Posterior cingulate gyrus (tissue), 11 donors: Measurements from ENCODE around the gene FAM78A.

Experiments
- DNase-seq, 10 donors: peaks; one replicate each; pipeline versions ENCODE4 v3.0.0 to v3.0.0-alpha.2; 2020 to 2021; ENCODE audit warnings: mixed read lengths in 3 of 10
- intact Hi-C: fragments of 100-400 bp; cut with DNase I; formaldehyde crosslinking; loops from one replicate; pipeline ENCODE4 v1.15.1; 2023

The FAM78A gene, protein sequence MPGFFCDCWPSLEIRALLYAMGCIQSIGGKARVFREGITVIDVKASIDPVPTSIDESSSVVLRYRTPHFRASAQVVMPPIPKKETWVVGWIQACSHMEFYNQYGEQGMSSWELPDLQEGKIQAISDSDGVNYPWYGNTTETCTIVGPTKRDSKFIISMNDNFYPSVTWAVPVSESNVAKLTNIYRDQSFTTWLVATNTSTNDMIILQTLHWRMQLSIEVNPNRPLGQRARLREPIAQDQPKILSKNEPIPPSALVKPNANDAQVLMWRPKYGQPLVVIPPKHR

GRCh38 chr9:131276094-131276888 lies at the start of gene FAM78A:
TSS of gene FAM78A (minus strand) at chr9:131276510. CDS start at chr9:131276179, 331 bp downstream.
- peak in 4 of 10 donors; percentile 44 to 91 (median 70) for DNase-seq
- intact Hi-C loops: loop anchor here (5.0 kb wide), 1 partner anchor 434 kb away; no protein-coding TSS in a partner anchor

- intact Hi-C loops: no loop called here
- peak in 4 of 10 donors; percentile 11 to 75 (median 50) for DNase-seq
These were observed 48.7 kb upstream of the FAM78A start for GRCh38 chr9:131324736-131325679.

DNA sequence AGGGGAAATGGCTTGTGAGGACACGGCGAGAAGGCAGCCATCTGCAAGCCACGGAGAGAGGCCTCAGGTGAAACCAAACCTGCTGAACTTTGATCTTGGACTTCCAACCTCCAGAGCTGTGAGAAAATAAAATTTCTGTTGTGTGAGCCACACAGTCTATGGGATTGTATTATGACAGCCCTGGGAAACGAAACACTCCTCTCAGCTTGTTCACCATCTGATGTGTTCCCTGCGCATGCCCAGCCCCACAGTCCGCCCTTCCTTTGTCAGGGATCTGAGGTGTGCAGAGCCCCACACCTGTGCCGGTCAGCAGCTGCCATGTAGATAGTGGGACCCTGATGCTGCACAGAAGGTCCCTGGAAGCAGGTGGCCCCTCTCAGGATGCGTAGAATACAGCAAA lies 47.3 kb upstream of the FAM78A start:
- peak in 2 of 10 donors; percentile 22 to 24 for DNase-seq
- intact Hi-C loops: no loop called here

- intact Hi-C loops: no loop called here
- DNase-seq: peak in 4 of 10 donors; percentile 20 to 74 (median 51)
These were observed 43.8 kb upstream of the FAM78A start for GRCh38 chr9:131320031-131320685.

GRCh38 chr9:131319486-131319885 lies 43.2 kb upstream of the FAM78A start:
- DNase-seq: peak in 4 of 10 donors; percentile 21 to 72 (median 45)
- intact Hi-C loops: no loop called here

DNA sequence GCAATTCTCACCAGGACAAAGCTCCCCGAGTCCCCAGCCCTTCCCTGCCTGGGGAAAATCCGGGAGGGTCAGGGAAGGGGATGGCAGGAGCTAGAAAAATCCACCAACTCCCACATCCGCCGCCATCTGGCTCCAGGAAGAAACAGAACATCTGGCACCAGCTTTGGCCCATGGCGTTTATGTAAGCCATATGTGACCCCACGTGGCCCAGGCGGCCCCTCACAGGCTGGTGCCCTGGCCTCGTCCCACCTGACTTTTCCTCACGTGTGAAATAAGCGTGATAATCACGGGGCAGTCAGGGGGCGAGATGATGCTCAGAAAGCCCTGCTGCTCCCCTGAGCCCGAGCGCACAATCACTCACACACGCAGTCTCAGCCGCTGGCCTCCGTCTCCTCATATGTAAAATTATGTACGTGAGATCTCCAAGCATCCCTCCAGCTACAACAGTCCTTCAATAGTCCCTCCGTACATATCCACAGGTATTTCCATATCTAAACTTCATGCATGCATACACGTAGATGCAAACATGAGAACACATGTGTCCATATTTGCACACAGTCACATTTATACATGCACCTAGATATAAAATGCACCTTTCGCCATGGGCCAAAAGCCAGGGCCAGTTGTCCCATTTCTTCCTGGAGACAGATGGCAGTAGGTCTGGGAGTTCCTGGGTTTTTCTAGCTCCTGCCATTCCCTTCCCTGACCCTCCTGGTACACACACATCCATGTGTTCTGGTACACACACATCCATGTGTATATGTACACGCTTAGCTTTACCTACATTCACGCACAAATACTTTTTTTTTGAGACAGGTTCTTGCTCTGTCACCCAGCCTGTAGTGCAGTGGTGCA lies 42.1 kb upstream of the FAM78A start:
- DNase-seq: peak in 3 of 10 donors; percentile 58 to 75 (median 60)
- intact Hi-C loops: no loop called here

GRCh38 chr9:131312822-131313770 lies 36.8 kb upstream of the FAM78A start:
- peak in 4 of 10 donors; percentile 38 to 89 (median 85) for DNase-seq
- intact Hi-C loops: no loop called here

DNA sequence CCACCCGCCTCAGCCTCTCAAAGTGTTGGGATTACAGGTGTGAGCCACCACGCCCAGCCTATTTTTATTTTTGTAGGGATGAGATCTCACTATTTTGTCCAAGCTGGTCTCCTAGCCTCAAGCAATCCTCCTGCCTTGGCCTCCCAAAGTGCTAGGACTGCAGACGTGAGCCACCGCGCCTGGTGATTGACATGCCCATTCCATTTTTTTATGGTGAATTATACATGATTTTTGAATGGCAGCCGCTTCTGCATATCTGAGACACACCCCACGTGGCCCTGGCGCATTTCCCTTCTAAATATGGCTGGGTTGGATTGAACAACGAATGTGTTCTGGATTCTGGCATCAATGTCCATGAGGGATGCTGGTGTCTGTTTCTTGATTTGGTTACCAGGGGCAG lies 35.9 kb upstream of the FAM78A start:
- intact Hi-C loops: no loop called here
- DNase-seq: no peak

DNA sequence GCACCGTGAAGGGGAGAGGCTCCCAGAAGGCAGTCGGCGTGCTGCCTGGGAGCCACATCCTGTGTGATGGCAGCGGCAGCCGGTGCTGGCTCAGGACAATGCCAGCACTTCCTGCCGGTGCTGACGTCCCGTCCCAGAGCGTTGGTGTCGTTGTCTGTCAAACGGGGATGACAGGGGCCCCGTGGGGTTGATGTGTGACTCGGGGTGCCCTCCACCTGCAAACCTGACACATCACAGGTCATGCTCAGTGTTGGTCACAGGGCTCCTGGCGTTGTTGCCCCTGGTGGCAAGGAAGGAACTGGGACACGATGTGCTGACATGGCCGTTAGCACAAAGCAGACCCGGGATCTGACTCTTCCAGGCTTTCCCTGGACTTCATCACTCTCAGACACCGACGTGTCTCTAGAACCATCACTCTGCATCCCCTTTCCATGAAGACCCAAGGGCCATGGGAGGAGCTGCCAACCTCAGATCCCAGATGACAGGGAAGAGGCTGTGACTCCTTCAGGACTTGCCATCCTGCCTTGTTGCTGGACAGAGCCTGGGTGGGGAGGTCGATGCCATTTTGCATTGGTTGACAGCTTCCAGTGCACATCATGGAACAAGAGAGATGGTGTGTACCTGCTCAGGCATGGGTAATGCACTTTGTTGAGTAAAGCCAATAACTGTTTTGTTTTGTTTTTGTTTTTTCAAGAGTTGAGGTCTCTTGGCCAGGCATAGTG lies 34.7 kb upstream of the FAM78A start:
- DNase-seq: no peak

DNA sequence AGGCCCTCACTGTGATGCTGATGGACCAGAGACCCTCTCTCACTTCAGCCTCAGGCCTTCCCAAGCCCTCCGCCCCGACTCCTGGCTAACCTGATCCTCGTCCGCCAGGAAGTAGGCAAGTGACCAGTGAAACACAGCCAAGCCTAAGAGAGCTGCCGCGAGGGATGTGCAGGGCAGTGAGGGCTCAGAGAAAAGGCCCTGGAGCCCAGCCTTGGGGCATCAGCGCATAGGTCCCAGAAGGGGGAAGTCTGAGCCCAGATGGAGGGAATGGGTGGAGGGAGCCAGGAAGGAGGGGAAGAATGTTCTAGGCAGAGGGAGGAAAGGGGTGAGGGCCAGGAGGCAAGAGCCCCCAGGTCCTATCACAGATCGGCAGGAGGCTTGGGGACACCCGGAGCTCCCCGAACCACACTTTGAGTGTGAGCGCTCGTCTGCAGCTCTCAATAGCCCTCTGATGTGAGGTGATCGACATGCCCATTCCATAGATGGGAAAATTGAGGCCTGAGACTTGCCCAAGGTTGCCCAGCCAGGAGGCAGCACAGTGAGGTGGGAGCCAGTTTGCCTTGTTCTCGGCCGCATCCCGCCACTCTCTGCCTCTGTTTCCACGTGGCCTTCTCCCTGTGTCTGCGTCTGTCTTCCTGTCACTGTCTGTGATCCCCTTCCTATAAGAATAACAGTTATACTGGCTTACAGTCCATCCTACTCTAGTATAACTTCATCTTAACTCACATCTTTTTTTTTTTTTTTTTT lies 33.4 kb upstream of the FAM78A start:
- DNase-seq: no peak
- intact Hi-C loops: no loop called here

More for the DNA sequence above, 34.7 kb upstream of the FAM78A start:
- intact Hi-C loops: no loop called here

DNA sequence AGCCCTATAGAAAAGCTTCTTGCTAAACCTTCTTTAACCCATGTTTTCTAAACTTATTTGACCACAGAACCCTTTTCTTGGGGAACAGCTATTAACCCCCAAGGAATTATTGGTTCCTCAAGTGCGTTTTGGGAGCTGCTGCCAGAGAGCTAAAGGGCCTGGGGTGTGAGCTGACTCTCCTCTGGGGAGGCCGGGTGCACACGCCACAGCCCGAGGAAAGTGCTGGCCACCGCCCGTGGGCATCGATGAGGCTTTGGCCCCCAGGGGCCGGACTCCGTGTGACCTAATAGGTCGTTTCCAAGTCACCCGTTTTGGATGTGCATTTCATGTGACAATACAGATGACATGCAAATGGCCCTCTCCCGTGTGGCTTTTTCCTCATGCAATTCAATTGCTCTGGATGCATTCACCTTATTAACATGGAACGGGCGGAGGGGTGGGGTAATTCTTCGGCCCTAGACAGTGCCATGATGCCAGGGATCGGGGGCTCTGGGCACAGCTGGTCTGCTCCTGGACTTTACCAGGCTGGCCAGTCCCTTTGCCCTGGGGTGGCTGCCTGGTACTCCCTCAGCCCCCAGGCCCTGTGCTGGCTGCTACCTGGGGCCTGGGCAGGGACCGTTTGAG lies 32.7 kb upstream of the FAM78A start:
- DNase-seq: no peak

GRCh38 chr9:131308452-131308851 lies 32.1 kb upstream of the FAM78A start:
- intact Hi-C loops: no loop called here

More for the DNA sequence above, 32.7 kb upstream of the FAM78A start:
- intact Hi-C loops: no loop called here

GRCh38 chr9:131307974-131308373 lies 31.7 kb upstream of the FAM78A start:
- intact Hi-C loops: no loop called here
- no peak for DNase-seq

More at GRCh38 chr9:131308452-131308851, 32.1 kb upstream of the FAM78A start:
- DNase-seq: no peak

GRCh38 chr9:131306397-131307004 lies 30.2 kb upstream of the FAM78A start:
- intact Hi-C loops: no loop called here
- no peak for DNase-seq

- intact Hi-C loops: no loop called here
- DNase-seq: no peak
These were observed 28.5 kb upstream of the FAM78A start for GRCh38 chr9:131304676-131305355.
